ENCODE results near the gene ZNF793.
A peak's percentile ranks its signal among the peaks of the same experiment; 100 is the strongest.

Gene ZNF793

DNA sequence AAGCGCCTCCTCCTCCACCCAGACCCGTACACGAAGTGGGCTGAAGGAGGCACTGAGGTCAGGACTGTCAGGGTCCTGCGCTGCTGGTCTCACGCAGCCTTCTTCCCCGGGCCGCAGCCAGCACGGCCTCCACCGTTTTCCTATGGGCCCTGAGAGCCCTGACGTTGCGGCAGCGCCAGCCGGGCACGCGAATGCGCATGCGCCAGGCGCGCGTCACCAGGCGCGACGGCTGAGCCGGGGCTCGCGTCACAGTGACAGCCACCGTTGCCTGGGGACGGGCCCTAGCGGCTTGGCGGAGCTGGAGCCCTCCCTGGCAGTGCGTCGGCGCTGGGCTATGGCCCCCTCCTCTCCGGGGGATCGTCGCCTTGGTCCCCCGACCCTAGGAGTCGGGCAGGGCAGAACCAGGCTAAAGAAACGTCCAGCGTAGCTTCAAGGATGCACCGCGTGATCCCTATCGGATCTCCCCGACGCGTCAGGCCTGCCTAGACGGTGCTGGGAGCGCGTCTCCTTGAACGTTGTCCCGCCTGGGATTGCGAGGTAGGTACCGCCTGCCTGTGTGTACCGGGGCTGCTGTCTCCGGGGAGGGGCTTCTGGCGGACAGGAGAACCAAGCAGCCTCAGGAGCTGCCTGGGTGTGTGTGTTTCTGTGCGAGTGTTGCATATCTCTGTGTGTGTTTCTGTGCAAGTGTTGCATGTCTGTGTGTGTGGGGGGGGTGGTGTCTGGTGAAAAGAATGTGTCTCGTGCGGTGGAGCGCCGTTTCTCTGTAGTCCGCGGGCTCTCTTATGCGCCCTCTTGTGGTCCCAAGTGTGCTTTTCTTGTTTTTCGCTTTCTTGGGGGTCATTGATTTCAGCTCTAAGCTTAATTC lies 44.6 kb downstream of the ZNF793 start:
- Histone ChIP-seq H3K4ac (ENCODE audit: low read depth, low read length) (no peak overlapping the region), H3K4me1 (ENCODE audit: control insufficient read depth, low read depth, low read length) (no peaks in the 10 kb centered on the region), H4K8ac (ENCODE audit: low read depth, low read length) (no peak overlapping the region), H3K9ac (ENCODE audit: low read length) (no peak overlapping the region), H2BK5ac (ENCODE audit: low read length) (no peak overlapping the region), H3K79me2 (ENCODE audit: control insufficient read depth, insufficient read depth, low read length) (no peaks in the 10 kb centered on the region), H3K4me2 (ENCODE audit: low read length) (no peak overlapping the region), H3K27ac (ENCODE audit: low read depth, low read length) (no peak overlapping the region), H3K36me3 (ENCODE audit: control insufficient read depth, insufficient read depth, low read length) (no peaks in the 10 kb centered on the region), H2AK5ac (ENCODE audit: low read length) (no peak overlapping the region), H3K23ac (ENCODE audit: low read length) (no peak overlapping the region), H3K4me3 (ENCODE audit: low read length) (no peak overlapping the region), H3K18ac (ENCODE audit: low read length) (no peak overlapping the region), H3K27me3 (ENCODE audit: insufficient read depth, low read length, poor library complexity) (no peaks in the 10 kb centered on the region), H3K56ac (ENCODE audit: low read length) (no peak overlapping the region), H2BK120ac (ENCODE audit: low read depth, low read length) (no peak overlapping the region), H3K79me1 (ENCODE audit: low read length) (no peaks in the 10 kb centered on the region), H2BK15ac (replicated peaks; ENCODE audit: low read depth) (no peak overlapping the region), H4K5ac (ENCODE audit: low read length) (no peak overlapping the region)
- DNase-seq, result peak; percentile 62
- no CpG with 5 or more reads among the region's 65 CpGs for WGBS (ENCODE audit: extremely low coverage, insufficient coverage, low lambda C conversion rate)

DNA sequence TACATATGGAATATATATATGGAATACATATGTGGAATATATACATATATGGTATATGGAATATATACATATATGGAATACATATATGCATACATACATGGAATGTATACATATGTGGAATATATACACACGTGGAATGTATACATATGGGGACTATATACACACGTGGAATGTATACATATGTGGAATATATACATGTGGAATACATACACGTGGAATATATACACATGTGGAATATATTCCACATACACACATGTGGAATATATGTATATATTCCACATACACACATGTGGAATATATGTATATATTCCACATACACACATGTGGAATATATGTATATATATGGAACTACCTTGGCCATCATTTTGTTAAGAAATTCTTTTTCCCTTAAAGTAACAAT lies 56.8 kb downstream of the ZNF793 start:
- H2AK5ac ChIP-seq (ENCODE audit: low read length), result no peak overlapping the region
- no peak for DNase-seq
- no peak overlapping the region for H4K5ac ChIP-seq (ENCODE audit: low read length)
- H3K4me3 ChIP-seq (ENCODE audit: low read length), result no peak overlapping the region
- H3K79me2 ChIP-seq (ENCODE audit: control insufficient read depth, insufficient read depth, low read length), result no peaks in the 10 kb centered on the region
- no peaks in the 10 kb centered on the region for H3K27me3 ChIP-seq (ENCODE audit: insufficient read depth, low read length, poor library complexity)
- H3K23ac ChIP-seq (ENCODE audit: low read length), result no peak overlapping the region
- no peak overlapping the region for H4K8ac ChIP-seq (ENCODE audit: low read depth, low read length)
- H3K79me1 ChIP-seq (ENCODE audit: low read length), result no peaks in the 10 kb centered on the region
- H2BK15ac ChIP-seq (replicated peaks; ENCODE audit: low read depth), result no peak overlapping the region
- no peak overlapping the region for H3K9ac ChIP-seq (ENCODE audit: low read length)
- no peak overlapping the region for H3K18ac ChIP-seq (ENCODE audit: low read length)
- H3K27ac ChIP-seq (ENCODE audit: low read depth, low read length), result no peak overlapping the region
- no peaks in the 10 kb centered on the region for H3K36me3 ChIP-seq (ENCODE audit: control insufficient read depth, insufficient read depth, low read length)
- WGBS (ENCODE audit: extremely low coverage, insufficient coverage, low lambda C conversion rate), result no CpG with 5 or more reads among the region's 3 CpGs
- no peak overlapping the region for H3K4me2 ChIP-seq (ENCODE audit: low read length)
- H2BK120ac ChIP-seq (ENCODE audit: low read depth, low read length), result no peak overlapping the region
- H3K56ac ChIP-seq (ENCODE audit: low read length), result no peak overlapping the region
- no peaks in the 10 kb centered on the region for H3K4me1 ChIP-seq (ENCODE audit: control insufficient read depth, low read depth, low read length)
- no peak overlapping the region for H2BK5ac ChIP-seq (ENCODE audit: low read length)
- no peak overlapping the region for H3K4ac ChIP-seq (ENCODE audit: low read depth, low read length)

DNA sequence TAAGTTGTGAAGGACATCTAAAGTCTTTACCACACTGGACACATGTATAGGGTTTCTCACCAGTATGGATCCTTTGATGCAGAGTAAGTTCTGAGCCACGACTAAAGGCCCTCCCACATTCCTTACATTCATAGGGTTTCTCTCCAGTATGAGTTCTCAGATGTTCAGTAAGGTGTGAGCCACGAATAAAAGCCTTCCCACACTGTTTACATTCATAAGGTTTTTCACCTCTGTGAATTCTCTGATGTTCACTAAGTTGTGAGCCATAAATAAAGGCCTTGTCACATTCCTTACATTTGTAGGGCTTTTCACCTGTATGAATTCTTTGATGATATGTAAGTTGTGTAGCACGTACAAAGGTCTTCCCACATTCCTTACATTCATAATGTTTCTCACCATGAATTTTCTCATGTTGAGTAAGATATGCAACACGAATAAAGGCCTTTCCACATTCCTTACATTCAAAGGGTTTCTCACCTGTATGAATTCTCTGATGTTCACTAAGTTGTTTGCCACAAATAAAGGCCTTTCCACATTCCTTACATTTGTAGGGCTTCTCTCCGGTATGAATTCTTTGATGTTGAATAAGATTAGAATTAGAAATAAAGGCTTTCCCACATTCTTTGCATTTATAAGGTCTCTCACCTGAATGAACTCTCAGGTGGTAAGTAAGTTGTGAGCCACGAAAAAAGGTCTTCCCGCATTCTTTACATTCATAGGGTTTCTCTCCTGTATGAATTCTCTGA lies 58.1 kb downstream of the ZNF793 start:
- Histone ChIP-seq H3K4me3 (ENCODE audit: low read length) (peak overlapping the region; percentile 11), H3K18ac (ENCODE audit: low read length) (no peak overlapping the region), H2BK5ac (ENCODE audit: low read length) (no peak overlapping the region), H3K27ac (ENCODE audit: low read depth, low read length) (no peak overlapping the region), H3K23ac (ENCODE audit: low read length) (no peak overlapping the region), H2BK15ac (replicated peaks; ENCODE audit: low read depth) (no peak overlapping the region), H2BK120ac (ENCODE audit: low read depth, low read length) (no peak overlapping the region), H3K4me2 (ENCODE audit: low read length) (no peak overlapping the region), H3K4ac (ENCODE audit: low read depth, low read length) (no peak overlapping the region), H4K8ac (ENCODE audit: low read depth, low read length) (no peak overlapping the region), H3K27me3 (ENCODE audit: insufficient read depth, low read length, poor library complexity) (no peaks in the 10 kb centered on the region), H3K9ac (ENCODE audit: low read length) (no peak overlapping the region), H3K36me3 (ENCODE audit: control insufficient read depth, insufficient read depth, low read length) (no peaks in the 10 kb centered on the region), H3K56ac (ENCODE audit: low read length) (no peak overlapping the region), H4K5ac (ENCODE audit: low read length) (no peak overlapping the region), H3K4me1 (ENCODE audit: control insufficient read depth, low read depth, low read length) (no peaks in the 10 kb centered on the region), H3K79me2 (ENCODE audit: control insufficient read depth, insufficient read depth, low read length) (no peaks in the 10 kb centered on the region), H3K79me1 (ENCODE audit: low read length) (no peaks in the 10 kb centered on the region), H2AK5ac (ENCODE audit: low read length) (no peak overlapping the region)
- peak; percentile 19 for DNase-seq
- WGBS (ENCODE audit: extremely low coverage, insufficient coverage, low lambda C conversion rate), result no CpG with 5 or more reads among the region's 7 CpGs

DNA sequence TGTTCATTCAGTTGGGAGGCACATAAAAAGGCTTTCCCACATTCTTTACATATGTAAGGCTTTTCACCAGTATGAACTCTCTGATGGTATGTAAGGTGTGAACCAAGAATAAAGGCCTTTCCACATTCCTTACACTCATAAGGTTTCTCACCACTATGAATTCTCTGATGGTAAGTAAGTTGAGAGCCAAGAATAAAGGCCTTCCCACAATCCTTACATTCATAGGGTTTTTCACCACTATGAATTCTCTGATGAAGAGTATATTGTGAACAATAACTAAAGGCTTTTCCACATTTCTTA lies 58.6 kb downstream of the ZNF793 start:
- Histone ChIP-seq H3K27ac (ENCODE audit: low read depth, low read length) (no peak overlapping the region), H3K79me1 (ENCODE audit: low read length) (no peaks in the 10 kb centered on the region), H3K79me2 (ENCODE audit: control insufficient read depth, insufficient read depth, low read length) (no peaks in the 10 kb centered on the region), H3K4me2 (ENCODE audit: low read length) (no peak overlapping the region), H2BK15ac (replicated peaks; ENCODE audit: low read depth) (no peak overlapping the region), H4K5ac (ENCODE audit: low read length) (no peak overlapping the region), H4K8ac (ENCODE audit: low read depth, low read length) (no peak overlapping the region), H3K18ac (ENCODE audit: low read length) (no peak overlapping the region), H3K4ac (ENCODE audit: low read depth, low read length) (no peak overlapping the region), H3K23ac (ENCODE audit: low read length) (no peak overlapping the region), H3K56ac (ENCODE audit: low read length) (no peak overlapping the region), H3K9ac (ENCODE audit: low read length) (no peak overlapping the region), H3K4me1 (ENCODE audit: control insufficient read depth, low read depth, low read length) (no peaks in the 10 kb centered on the region), H3K36me3 (ENCODE audit: control insufficient read depth, insufficient read depth, low read length) (no peaks in the 10 kb centered on the region), H2AK5ac (ENCODE audit: low read length) (no peak overlapping the region), H3K27me3 (ENCODE audit: insufficient read depth, low read length, poor library complexity) (no peaks in the 10 kb centered on the region), H3K4me3 (ENCODE audit: low read length) (peak overlapping the region; percentile 11), H2BK120ac (ENCODE audit: low read depth, low read length) (no peak overlapping the region), H2BK5ac (ENCODE audit: low read length) (no peak overlapping the region)
- peak; percentile 23 for DNase-seq

DNA sequence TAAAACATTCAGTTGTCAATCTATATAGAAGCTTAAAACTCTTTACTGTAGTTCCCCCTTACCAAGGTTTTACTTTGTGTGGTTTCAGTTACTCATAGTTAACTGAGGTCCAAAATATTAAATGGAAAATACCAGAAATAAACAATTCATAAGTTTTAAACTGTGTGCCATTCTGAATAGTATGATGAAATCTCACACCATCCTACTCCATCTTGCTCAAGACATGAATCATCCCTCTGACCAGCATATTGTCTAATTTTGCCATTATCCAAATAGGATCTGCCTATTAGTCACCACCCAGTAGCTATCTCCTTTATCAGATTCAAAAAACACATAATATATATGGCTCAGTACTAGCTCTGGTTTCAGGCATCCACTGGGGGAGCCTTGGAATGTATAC lies 65.5 kb downstream of the ZNF793 start:
- H3K56ac ChIP-seq (ENCODE audit: low read length), result no peak overlapping the region
- H3K79me2 ChIP-seq (ENCODE audit: control insufficient read depth, insufficient read depth, low read length), result no peaks in the 10 kb centered on the region
- H3K27ac ChIP-seq (ENCODE audit: low read depth, low read length), result no peak overlapping the region
- H3K9ac ChIP-seq (ENCODE audit: low read length), result no peak overlapping the region
- no peak overlapping the region for H3K4me3 ChIP-seq (ENCODE audit: low read length)
- H3K18ac ChIP-seq (ENCODE audit: low read length), result no peak overlapping the region
- DNase-seq, result no peak
- no peak overlapping the region for H2BK120ac ChIP-seq (ENCODE audit: low read depth, low read length)
- no peaks in the 10 kb centered on the region for H3K27me3 ChIP-seq (ENCODE audit: insufficient read depth, low read length, poor library complexity)
- no peak overlapping the region for H2BK15ac ChIP-seq (replicated peaks; ENCODE audit: low read depth)
- no peak overlapping the region for H3K23ac ChIP-seq (ENCODE audit: low read length)
- H3K4ac ChIP-seq (ENCODE audit: low read depth, low read length), result no peak overlapping the region
- H4K8ac ChIP-seq (ENCODE audit: low read depth, low read length), result no peak overlapping the region
- no peak overlapping the region for H3K4me2 ChIP-seq (ENCODE audit: low read length)
- no peak overlapping the region for H2BK5ac ChIP-seq (ENCODE audit: low read length)
- H4K5ac ChIP-seq (ENCODE audit: low read length), result no peak overlapping the region
- H3K36me3 ChIP-seq (ENCODE audit: control insufficient read depth, insufficient read depth, low read length), result no peaks in the 10 kb centered on the region
- H3K4me1 ChIP-seq (ENCODE audit: control insufficient read depth, low read depth, low read length), result no peaks in the 10 kb centered on the region
- H3K79me1 ChIP-seq (ENCODE audit: low read length), result no peaks in the 10 kb centered on the region
- no peak overlapping the region for H2AK5ac ChIP-seq (ENCODE audit: low read length)

GRCh38 chr19:37583340-37583739 lies 76.6 kb downstream of the ZNF793 start:
- H3K56ac ChIP-seq (ENCODE audit: low read length), result no peak overlapping the region
- H2BK120ac ChIP-seq (ENCODE audit: low read depth, low read length), result no peak overlapping the region
- H3K4me2 ChIP-seq (ENCODE audit: low read length), result no peak overlapping the region
- no peak overlapping the region for H2BK15ac ChIP-seq (replicated peaks; ENCODE audit: low read depth)
- no peak overlapping the region for H4K5ac ChIP-seq (ENCODE audit: low read length)
- whole genome bisulfite sequencing (ENCODE audit: extremely low coverage, insufficient coverage, low lambda C conversion rate), result no CpG with 5 or more reads among the region's 2 CpGs
- no peak overlapping the region for H3K4me3 ChIP-seq (ENCODE audit: low read length)
- H3K4ac ChIP-seq (ENCODE audit: low read depth, low read length), result no peak overlapping the region
- no peak overlapping the region for H4K8ac ChIP-seq (ENCODE audit: low read depth, low read length)
- H3K27me3 ChIP-seq (ENCODE audit: insufficient read depth, low read length, poor library complexity), result no peaks in the 10 kb centered on the region
- no peaks in the 10 kb centered on the region for H3K79me1 ChIP-seq (ENCODE audit: low read length)
- no peak overlapping the region for H3K18ac ChIP-seq (ENCODE audit: low read length)
- peak; percentile 22 for DNase-seq
- H2BK5ac ChIP-seq (ENCODE audit: low read length), result no peak overlapping the region
- no peaks in the 10 kb centered on the region for H3K4me1 ChIP-seq (ENCODE audit: control insufficient read depth, low read depth, low read length)
- H3K79me2 ChIP-seq (ENCODE audit: control insufficient read depth, insufficient read depth, low read length), result no peaks in the 10 kb centered on the region
- no peak overlapping the region for H3K23ac ChIP-seq (ENCODE audit: low read length)
- H3K9ac ChIP-seq (ENCODE audit: low read length), result no peak overlapping the region
- no peak overlapping the region for H3K27ac ChIP-seq (ENCODE audit: low read depth, low read length)
- no peak overlapping the region for H2AK5ac ChIP-seq (ENCODE audit: low read length)
- H3K36me3 ChIP-seq (ENCODE audit: control insufficient read depth, insufficient read depth, low read length), result no peaks in the 10 kb centered on the region

Measured in mesendoderm (in vitro differentiated cells).